ENCODE results near the gene NTHL1. TPM values are rescaled to one million over a fixed set of nuclear protein-coding genes. Genes with fewer than 3 reads are reported as not detected.

The NTHL1 gene
- total and polyA plus RNA-seq, 9 of the 15 experiments (the other 6 are each of a cell fraction or from before 2014, with no cell fraction given) = 1.1 to 58.8 (median 17.6) TPM

DNA sequence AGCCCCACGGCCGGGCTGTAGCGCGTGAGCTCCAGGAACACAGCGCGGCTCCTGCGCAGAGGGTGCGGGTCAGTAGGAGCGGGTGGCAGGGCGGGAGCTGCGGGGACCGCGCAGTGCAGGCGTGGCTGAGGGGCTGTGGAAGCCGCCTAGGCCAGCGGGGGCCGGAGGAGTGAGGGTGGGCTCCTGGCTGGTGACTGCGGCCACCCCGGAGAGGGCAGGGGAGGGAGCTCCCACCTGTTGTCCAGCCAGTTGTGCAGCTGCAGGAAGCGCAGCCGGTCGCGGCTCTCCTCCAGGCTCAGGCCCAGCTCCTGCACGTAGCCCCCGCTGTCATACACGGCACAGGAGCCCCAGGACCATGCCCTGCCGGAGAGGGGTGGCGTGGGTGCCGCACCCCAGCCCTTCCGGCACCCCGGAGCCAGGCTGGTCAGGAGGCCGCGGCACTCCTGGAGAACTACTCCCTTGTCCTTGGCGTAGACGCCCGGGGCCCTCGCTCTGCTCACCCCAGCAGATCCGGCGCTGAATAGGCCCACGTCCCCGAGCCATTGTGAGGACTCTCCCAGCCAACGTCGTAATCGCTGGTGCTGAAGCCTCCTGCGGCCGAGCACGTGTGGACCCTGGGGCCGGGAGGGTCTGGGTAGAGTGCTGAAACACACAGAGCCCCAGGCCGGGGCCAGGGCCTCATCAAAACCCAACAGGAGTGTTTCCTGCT, 44.1 kb upstream of the NTHL1 start (continued):
- TF ChIP-seq CREB3L1 (IDR thresholded peaks at IDR 0.05; ENCODE audit: borderline replicate concordance, low read depth) (no peak), GTF2A2 (tag; IDR thresholded peaks at IDR 0.05) (no peak), BCLAF1 (IDR thresholded peaks at IDR 0.05; ENCODE audit: borderline replicate concordance in 1 of 2, control insufficient read depth in 1 of 2, low read depth in 2 of 2, low read length in 1 of 2) (no peak), HCFC1 (IDR thresholded peaks at IDR 0.05; ENCODE audit: low read depth, low read length) (no peak), PRDM10 (IDR thresholded peaks at IDR 0.05; ENCODE audit: partially characterized antibody) (no peak), FIP1L1 (IDR thresholded peaks at IDR 0.05; ENCODE audit: low read depth, low read length, poor library complexity, severe bottlenecking) (peak; percentile 12), CREM (IDR thresholded peaks at IDR 0.05; ENCODE audit: low read depth) (no peak)

Measured in K562 (cell line).